Activated naive CD4-positive, alpha-beta T cell treated with anti-CD3 and anti-CD28 coated beads, Interleukin-2, amount 50 U/mL, for 72 hours (primary cell): ENCODE measurements around the gene ZMYM1. TPM values are rescaled to one million over a fixed set of nuclear protein-coding genes. Genes with fewer than 3 reads are reported as not detected.
A peak's percentile ranks its signal among the peaks of the same experiment; 100 is the strongest.
"Not testable (repeated sequence)": the region's sequence is repeated elsewhere in the genome, so short reads cannot be mapped to it uniquely, and the experiment has no call there.

Source experiments
- ATAC-seq, 2 donors: fragments of 150-1000 bp; cut with Tn5 transposase; 2 replicates each; pipeline ENCODE4 v1.10.0; 2021; ENCODE audit warnings: mild to moderate bottlenecking in 2 of 2, moderate library complexity in 2 of 2
- DNase-seq, 2 donors: peaks; one replicate each; pipeline ENCODE4 v3.0.0; 2021 to 2022; ENCODE audit warnings: low spot score in 2 of 2
- H3K27ac Mint-ChIP-seq, 2 donors: one replicate each; pipeline ENCODE4 v1.8.0; 2022; ENCODE audit warnings: mild to moderate bottlenecking in 2 of 2, mixed read lengths in 2 of 2
- H3K36me3 Mint-ChIP-seq, 2 donors: one replicate each; pipeline ENCODE4 v1.8.0; 2022; ENCODE audit warnings: mixed read lengths in 2 of 2
- H3K9me3 Mint-ChIP-seq, 2 donors: one replicate each; pipeline ENCODE4 v1.8.0; 2022; ENCODE audit warnings: mixed read lengths in 2 of 2
- total RNA-seq, 2 donors: library from RNA; stranded (reverse); gene quantifications; one replicate each; pipeline ENCODE4 v1.2.3, GENCODE V29; 2022

The ZMYM1 gene
- total RNA-seq, 2 donors from 2014 or later: 3.1 to 6.0 TPM

DNA sequence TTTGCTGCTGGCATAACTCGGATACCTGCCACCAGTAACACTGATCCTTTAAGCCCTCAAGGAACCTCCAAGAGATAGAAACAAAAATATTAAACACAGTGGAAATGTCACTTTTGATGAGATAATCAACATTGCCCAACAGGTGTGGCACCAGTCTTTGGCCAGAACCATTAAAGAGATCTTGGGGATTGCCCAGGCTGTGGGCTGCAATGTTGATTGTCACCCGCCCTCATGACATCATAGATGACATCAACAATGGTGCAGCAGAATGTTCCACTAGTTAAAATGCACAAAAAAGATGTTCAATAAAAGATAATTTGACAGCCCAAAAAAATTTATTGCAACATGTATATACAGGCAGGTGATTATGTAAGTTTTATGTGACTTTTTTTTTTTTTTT, 20.2 kb upstream of the ZMYM1 start:
- peaks cover 0 to 4% of the 10 kb centered on the region in 2 donors for H3K9me3 Mint-ChIP-seq
- ATAC-seq: no peak
- DNase-seq: no peak
- H3K27ac Mint-ChIP-seq: no peak overlapping the region
- no peaks in the 10 kb centered on the region for H3K36me3 Mint-ChIP-seq

DNA sequence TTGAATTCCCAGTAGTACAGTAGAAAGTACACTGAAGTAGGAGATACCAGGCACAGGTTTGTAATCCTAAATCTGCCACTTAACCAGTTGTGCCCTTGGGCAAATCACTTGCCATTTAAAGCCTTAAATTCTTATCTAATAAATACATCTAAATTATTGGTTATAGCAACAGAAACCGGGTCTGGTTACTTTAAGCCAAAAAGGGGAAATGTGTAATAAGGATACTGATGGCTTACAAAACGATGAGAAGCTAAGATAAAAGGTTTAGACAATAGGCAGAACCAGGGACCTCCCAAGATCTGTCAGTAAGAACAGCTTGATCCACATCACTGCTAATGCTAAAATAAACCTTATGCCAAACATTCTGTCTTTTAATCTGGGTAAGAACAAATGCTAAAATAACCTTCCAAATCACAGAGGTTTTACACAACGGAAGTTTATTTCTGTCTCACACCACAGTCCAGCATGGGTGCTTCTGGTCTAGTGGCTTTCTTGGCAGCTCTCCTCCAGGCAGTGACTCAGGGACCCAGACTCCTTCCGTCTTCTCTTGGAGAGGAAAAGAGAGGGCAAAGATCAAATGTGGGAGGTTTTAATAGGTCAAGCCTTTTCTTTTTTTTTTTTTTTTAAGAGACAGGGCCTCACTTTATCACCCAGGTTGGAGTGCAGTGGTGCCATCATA, 16.5 kb upstream of the ZMYM1 start:
- Mint-ChIP-seq H3K36me3 (no peaks in the 10 kb centered on the region), H3K27ac (no peak overlapping the region), H3K9me3 (peaks cover 0 to 4% of the 10 kb centered on the region in 2 donors)
- ATAC-seq (no peak), DNase-seq (no peak)

DNA sequence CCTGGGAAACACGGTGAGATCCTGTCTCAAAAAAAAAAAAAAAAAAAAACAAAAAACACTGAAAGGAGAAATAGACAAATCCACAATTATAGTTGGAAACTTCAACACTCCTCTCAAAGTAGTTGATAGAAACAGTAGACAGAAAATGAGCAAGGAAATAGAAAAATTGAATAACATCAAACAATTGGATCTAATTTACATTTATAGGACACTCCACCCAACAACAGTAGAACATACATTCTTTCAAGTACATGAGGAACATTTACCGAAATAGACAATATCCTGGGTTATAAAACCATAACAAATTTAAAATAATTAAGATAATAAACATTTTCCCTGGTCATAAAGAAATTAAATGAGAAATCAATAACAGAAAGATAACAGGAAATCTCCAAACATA, 14.9 kb upstream of the ZMYM1 start:
- no peak for DNase-seq
- Mint-ChIP-seq H3K27ac (no peak overlapping the region), H3K9me3 (no peaks in the 10 kb centered on the region), H3K36me3 (no peaks in the 10 kb centered on the region)
- ATAC-seq: no peak

DNA sequence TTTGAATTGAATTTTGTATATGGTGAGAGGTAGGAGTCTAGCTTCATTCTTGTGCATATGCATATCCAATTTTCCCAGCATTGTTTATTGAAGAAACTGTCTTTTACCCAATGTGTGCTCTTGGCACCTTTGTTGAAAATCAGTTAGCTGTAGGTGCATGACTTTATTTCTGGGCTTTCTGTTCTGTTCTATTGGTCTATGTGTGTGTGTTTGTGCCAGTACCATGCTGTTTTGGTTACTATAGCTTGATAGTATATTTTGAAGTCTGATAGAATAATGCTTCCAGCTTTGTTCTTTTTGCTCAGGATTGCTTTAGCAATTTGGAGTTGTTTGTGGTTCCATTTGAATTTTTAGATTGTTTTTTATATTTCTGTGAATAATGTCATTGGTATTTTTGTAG, 9.4 kb upstream of the ZMYM1 start:
- ATAC-seq: no peak
- Mint-ChIP-seq H3K27ac (no peak overlapping the region), H3K9me3 (no peaks in the 10 kb centered on the region), H3K36me3 (no peaks in the 10 kb centered on the region)
- DNase-seq: no peak

DNA sequence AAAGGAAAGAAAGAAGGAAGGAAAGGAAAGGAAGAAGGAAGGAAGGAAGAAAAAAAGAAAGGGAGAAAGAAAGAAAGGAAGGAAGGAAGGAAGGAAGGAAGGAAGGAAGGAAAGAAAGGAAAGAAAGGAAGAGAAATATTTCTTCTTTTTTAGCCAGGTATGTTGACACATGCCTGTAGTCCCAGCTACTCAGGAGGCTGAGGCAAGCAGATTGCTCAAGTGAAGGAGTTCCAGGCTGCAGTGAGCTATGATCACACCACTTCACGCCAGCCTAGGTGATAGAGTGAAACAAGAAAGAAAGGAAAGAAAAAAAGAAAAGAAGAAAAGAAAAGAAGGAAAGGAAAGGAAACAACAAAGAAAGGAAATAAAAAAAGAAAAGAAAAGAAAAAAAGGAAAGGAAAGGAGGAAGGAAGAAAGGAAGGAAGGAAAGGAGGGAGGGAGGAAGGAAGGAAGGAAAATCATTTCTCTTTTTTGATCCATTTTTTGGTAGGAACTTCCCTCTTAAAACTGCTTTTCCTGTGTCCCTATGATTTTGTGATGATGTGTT, 5.8 kb upstream of the ZMYM1 start:
- no peak for ATAC-seq
- Mint-ChIP-seq H3K36me3 (no peaks in the 10 kb centered on the region), H3K9me3 (no peaks in the 10 kb centered on the region), H3K27ac (no peak overlapping the region)
- DNase-seq: no peak

- ATAC-seq, H3K27ac Mint-ChIP-seq, H3K9me3 Mint-ChIP-seq, DNase-seq, H3K36me3 Mint-ChIP-seq: not testable (repeated sequence)
Measured at GRCh38 chr1:35076426-35076825, 2.8 kb upstream of the ZMYM1 start.

- DNase-seq (no peak), ATAC-seq (no peak)
- Mint-ChIP-seq H3K36me3 (peaks cover 0 to 9% of the 10 kb centered on the region in 2 donors), H3K9me3 (peaks cover 0 to 5% of the 10 kb centered on the region in 2 donors), H3K27ac (peak overlapping the region; percentile 95 to 98)
Measured at GRCh38 chr1:35080171-35080854, 1.1 kb downstream of the ZMYM1 start.

DNA sequence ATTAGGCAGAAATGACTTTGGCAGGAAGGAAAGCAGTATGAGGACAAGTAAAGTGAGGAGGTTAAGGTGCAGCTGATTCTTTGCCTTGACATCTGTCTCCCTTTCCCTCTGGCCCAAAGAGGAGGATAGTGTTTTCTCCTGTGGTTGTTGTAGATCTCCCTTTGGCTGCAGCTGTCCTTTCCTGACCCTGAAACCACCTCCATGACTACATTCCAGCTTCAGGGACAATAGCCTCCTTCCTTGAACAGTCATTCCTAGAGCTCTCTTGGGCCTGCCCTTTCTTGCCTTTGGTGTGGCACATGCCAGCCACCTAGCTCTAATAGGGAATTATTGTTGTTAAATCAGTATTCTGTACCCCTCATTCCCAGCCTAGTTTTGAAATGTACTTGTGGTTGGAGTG, 6.2 kb downstream of the ZMYM1 start:
- Mint-ChIP-seq H3K9me3 (no peaks in the 10 kb centered on the region), H3K27ac (peak overlapping the region in 1 of 2 donors; percentile 63), H3K36me3 (no peaks in the 10 kb centered on the region)
- no peak for ATAC-seq
- DNase-seq: no peak

DNA sequence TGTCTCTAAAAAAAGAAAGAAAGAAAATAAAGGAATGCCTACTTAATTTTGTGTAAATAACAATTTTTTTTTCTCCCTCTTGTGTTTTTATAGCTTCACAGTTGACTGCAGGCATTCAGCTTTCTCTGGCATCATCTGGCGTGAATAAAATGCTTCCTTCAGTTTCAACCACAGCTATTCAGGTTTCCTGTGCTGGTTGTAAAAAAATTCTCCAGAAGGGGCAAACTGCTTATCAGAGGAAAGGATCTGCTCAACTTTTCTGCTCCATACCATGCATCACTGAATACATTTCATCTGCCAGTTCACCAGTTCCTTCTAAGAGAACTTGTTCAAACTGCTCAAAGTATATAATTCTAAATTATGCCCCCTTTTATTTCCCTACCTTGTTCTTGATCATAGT, 18.0 kb downstream of the ZMYM1 start:
- peak overlapping the region; percentile 49 to 68 for H3K27ac Mint-ChIP-seq

DNA sequence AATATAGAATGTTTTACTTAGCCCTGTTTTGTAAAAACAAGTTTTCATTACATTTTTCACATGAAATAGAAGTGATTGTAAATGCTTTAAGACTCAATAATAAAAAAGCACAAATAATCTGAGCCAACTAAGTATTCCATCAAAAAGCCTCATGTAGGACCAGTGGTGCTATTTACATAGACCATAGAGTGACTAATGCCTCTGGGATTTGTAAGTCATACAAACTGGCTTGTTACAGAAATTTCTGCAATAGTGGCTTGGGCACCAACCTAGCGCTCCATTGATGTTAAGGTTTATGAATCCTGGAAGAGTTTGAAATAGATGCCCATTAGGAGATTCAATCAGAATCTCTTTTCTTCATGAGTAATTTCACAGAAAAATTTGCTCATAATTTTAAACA, 31.9 kb downstream of the ZMYM1 start:
- ATAC-seq (no peak), DNase-seq (no peak)
- Mint-ChIP-seq H3K36me3 (no peaks in the 10 kb centered on the region), H3K27ac (no peak overlapping the region), H3K9me3 (no peaks in the 10 kb centered on the region)

More for the DNA sequence above, 18.0 kb downstream of the ZMYM1 start:
- ATAC-seq: peak; percentile 35 to 53
- no peak for DNase-seq
- no peaks in the 10 kb centered on the region for H3K36me3 Mint-ChIP-seq
- no peaks in the 10 kb centered on the region for H3K9me3 Mint-ChIP-seq

DNA sequence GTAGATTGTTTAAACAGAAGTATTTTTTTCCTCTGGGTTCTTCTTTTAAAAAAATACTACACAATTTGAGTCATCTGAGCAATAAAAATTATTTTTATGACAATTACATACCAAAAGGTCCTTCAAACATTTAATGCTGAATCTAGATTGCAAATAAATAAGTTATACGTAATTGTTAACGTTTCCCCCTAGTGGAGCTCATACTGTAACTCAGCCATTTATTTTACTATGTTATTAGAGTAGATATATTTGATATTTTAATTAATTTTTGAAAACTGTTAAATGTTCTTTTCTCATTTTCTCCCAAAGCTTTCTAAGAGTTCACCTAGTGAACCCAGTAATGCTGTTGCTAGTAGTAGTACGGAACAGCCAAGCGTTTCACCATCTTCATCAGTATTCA, 33.5 kb downstream of the ZMYM1 start:
- Mint-ChIP-seq H3K9me3 (no peaks in the 10 kb centered on the region), H3K27ac (no peak overlapping the region), H3K36me3 (no peaks in the 10 kb centered on the region)
- no peak for ATAC-seq
- DNase-seq: no peak

DNA sequence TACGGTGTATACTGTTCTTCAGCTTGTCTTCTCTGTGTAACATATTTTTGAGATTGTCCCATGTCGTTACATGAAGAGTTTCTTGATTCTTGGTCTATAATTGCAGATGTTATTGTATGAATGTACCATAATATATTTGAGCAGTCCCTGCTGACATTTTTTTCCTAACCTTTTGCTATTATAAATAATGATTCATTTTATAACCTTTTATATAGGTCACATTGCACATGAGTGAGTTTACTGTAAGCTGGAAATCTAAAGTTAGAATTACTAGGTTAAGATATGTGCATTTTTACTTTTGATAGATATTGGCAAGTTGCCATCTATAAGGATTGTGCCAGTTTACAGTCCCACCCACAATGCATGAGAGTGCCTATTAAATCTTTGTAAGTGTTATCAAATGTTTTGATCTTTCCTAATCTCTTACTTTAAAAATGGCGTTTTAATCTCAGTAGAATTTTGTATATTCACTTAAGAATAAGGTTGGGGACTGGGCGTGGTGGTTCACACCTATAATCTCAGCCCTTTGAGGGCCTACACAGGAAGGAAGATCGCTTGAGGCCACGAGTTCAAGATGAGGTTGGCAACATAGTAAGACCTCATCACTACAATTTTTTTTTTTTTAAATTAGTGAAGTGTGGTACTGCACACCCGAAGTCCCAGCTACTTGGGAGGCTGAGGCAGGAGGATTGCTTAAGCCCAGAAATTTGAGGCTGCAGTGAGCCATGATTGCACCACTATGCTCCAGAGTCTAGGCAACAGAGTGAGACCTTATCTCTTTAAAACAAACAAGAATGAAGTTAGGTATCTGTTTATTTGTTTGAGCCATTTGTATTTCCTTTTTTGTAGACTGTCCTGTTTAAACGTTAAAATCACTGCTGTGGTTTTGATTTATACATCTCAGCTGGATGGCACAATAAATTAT, 36.5 kb downstream of the ZMYM1 start:
- Mint-ChIP-seq H3K36me3 (peaks cover 0 to 6% of the 10 kb centered on the region in 2 donors), H3K9me3 (no peaks in the 10 kb centered on the region), H3K27ac (no peak overlapping the region)
- ATAC-seq: no peak
- no peak for DNase-seq

GRCh38 chr1:35120458-35121133, 41.4 kb downstream of the ZMYM1 start:
- peaks cover 0 to 6% of the 10 kb centered on the region in 2 donors for H3K36me3 Mint-ChIP-seq
- H3K9me3 Mint-ChIP-seq: peaks cover 4% of the 10 kb centered on the region in 2 donors
- ATAC-seq (peak; percentile 40 to 62), DNase-seq (peak in 1 of 2 donors; percentile 5)
- no peak overlapping the region for H3K27ac Mint-ChIP-seq

- no peak overlapping the region for H3K27ac Mint-ChIP-seq
Measured at GRCh38 chr1:35122311-35122710, 43.1 kb downstream of the ZMYM1 start.

GRCh38 chr1:35126546-35126945, 47.4 kb downstream of the ZMYM1 start:
- ATAC-seq (no peak), DNase-seq (no peak)
- H3K9me3 Mint-ChIP-seq: peaks cover 8 to 16% of the 10 kb centered on the region in 2 donors
- no peaks in the 10 kb centered on the region for H3K36me3 Mint-ChIP-seq
- no peak overlapping the region for H3K27ac Mint-ChIP-seq

More at GRCh38 chr1:35122311-35122710, 43.1 kb downstream of the ZMYM1 start:
- Mint-ChIP-seq H3K36me3 (peaks cover 0 to 6% of the 10 kb centered on the region in 2 donors), H3K9me3 (peaks cover 8 to 10% of the 10 kb centered on the region in 2 donors)
- DNase-seq (no peak), ATAC-seq (no peak)

DNA sequence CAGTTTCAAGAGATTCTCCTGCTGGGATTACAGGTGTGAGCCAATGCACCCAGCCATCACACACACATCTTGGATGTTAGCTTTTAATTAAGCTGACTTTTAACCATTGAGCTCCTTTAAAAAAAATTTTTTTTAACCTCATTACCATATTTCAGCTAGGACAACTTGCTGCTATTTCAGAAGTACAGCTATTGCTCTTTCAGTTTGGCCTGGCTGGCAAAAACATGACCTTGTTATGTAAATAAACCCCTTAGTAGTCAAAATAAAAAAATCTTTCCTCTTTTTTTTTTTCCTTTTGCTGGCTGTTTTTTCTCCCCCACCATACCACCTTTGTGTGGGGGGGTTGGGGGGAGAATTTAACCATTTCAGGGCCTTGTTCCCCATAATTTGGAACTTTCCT, 49.9 kb downstream of the ZMYM1 start:
- peaks cover 8 to 16% of the 10 kb centered on the region in 2 donors for H3K9me3 Mint-ChIP-seq
- ATAC-seq: no peak
- no peak for DNase-seq
- no peaks in the 10 kb centered on the region for H3K36me3 Mint-ChIP-seq
- no peak overlapping the region for H3K27ac Mint-ChIP-seq
